HepG2 (cell line): Measurements from ENCODE around the gene TTC8. TPM values are rescaled to one million over a fixed set of nuclear protein-coding genes. Genes with fewer than 3 reads are reported as not detected.

Experiments used
- ATAD3A ChIP-seq: sonication (generic); formaldehyde crosslinking; IDR thresholded peaks from 2 replicates; pipeline ENCODE4 v1.4.0; 2020; ENCODE audit warnings: missing genetic modification reagents
- DDIT3 ChIP-seq: sonication (generic); formaldehyde crosslinking; IDR thresholded peaks from 2 replicates; pipeline ENCODE4 v1.4.0; 2020; ENCODE audit warnings: mild to moderate bottlenecking, missing genetic modification reagents
- FOXO4 ChIP-seq: sonication (generic); formaldehyde crosslinking; conservative IDR thresholded peaks from 2 replicates; pipeline ENCODE4 v1.8.1; 2023; ENCODE audit warnings: missing genetic modification reagents
- MIER3 ChIP-seq: IDR thresholded peaks from 2 replicates; pipeline ENCODE4 v1.6.1; 2016; ENCODE audit warnings: missing compliant biosample characterization, borderline replicate concordance
- NR0B2 ChIP-seq: sonication (generic); formaldehyde crosslinking; IDR thresholded peaks from 2 replicates; pipeline ENCODE4 v1.4.0; 2020; ENCODE audit warnings: mild to moderate bottlenecking, missing genetic modification reagents
- PHF21A ChIP-seq: sonication (generic); formaldehyde crosslinking; IDR thresholded peaks from 2 replicates; pipeline ENCODE4 v1.5.0; 2020; ENCODE audit warnings: mild to moderate bottlenecking, missing genetic modification reagents
- PTBP1 ChIP-seq: fragments of 200-400 bp; formaldehyde crosslinking; IDR thresholded peaks from 2 replicates; pipeline ENCODE4 v1.6.1; 2018; ENCODE audit warnings: low read length, low read depth; ENCODE audit not compliant: poor library complexity, severe bottlenecking
- SALL1 ChIP-seq: sonication (generic); formaldehyde crosslinking; IDR thresholded peaks from 2 replicates; pipeline ENCODE4 v1.8.0; 2022; ENCODE audit warnings: mild to moderate bottlenecking, missing genetic modification reagents
- STAT5B ChIP-seq: sonication (generic); formaldehyde crosslinking; IDR thresholded peaks from 2 replicates; pipeline ENCODE4 v1.4.0; 2020; ENCODE audit warnings: missing genetic modification reagents
- TARDBP ChIP-seq: sonication (generic); formaldehyde crosslinking; IDR thresholded peaks from 2 replicates; pipeline ENCODE4 v1.8.0; 2022; ENCODE audit warnings: mild to moderate bottlenecking, missing genetic modification reagents
- ZBTB20 ChIP-seq: sonication (generic); formaldehyde crosslinking; IDR thresholded peaks from 2 replicates; pipeline ENCODE4 v1.8.1; 2023; ENCODE audit warnings: missing genetic modification reagents, low read depth, mild to moderate bottlenecking, borderline replicate concordance
- ZBTB46 ChIP-seq: sonication (generic); formaldehyde crosslinking; IDR thresholded peaks from 2 replicates; pipeline ENCODE4 v1.4.0; 2020; ENCODE audit warnings: mild to moderate bottlenecking, missing genetic modification reagents, borderline replicate concordance
- ZBTB8A ChIP-seq: sonication (generic); formaldehyde crosslinking; IDR thresholded peaks from 2 replicates; pipeline ENCODE4 v1.4.0; 2020; ENCODE audit warnings: mild to moderate bottlenecking, low read depth, missing genetic modification reagents, borderline replicate concordance
- ZNF468 ChIP-seq: sonication (generic); formaldehyde crosslinking; IDR thresholded peaks from 2 replicates; pipeline ENCODE4 v1.8.0; 2022; ENCODE audit warnings: mild to moderate bottlenecking, moderate library complexity, missing genetic modification reagents
- ZNF660 ChIP-seq: sonication (generic); formaldehyde crosslinking; IDR thresholded peaks from 2 replicates; pipeline ENCODE4 v1.5.1; 2020; ENCODE audit warnings: mild to moderate bottlenecking, low read depth, missing genetic modification reagents, borderline replicate concordance
- ZNF710 ChIP-seq: sonication (generic); formaldehyde crosslinking; IDR thresholded peaks from 2 replicates; pipeline ENCODE4 v1.5.0; 2020; ENCODE audit warnings: mild to moderate bottlenecking, missing genetic modification reagents, borderline replicate concordance
- ZNF784 ChIP-seq: sonication (generic); formaldehyde crosslinking; IDR thresholded peaks from 2 replicates; pipeline ENCODE4 v1.5.1; 2020; ENCODE audit warnings: missing genetic modification reagents, mild to moderate bottlenecking, borderline replicate concordance
- polyA plus RNA-seq, 8 experiments: library from polyadenylated mRNA; depleted of rRNA in 3 of 8; stranded (reverse) in 7 of 8; unstranded in 1 of 8; fragments of >200 nt; fragmentation: Illumina TruSeq in 4 of 8; extraction: Trizol in 4 of 8; gene quantifications; 2 replicates each; pipeline versions ENCODE4 v1.2.1 to v1.2.3, GENCODE V29; 2011 to 2016; ENCODE audit warnings: low read depth in 4 of 8, missing spikeins in 1 of 8, mixed read lengths in 1 of 8; ENCODE audit not compliant: insufficient read depth in 1 of 8
- total RNA-seq, 5 experiments: library from RNA; depleted of rRNA; stranded (reverse); fragments of >200 nt; fragmentation: Illumina TruSeq; extraction: Trizol; gene quantifications; 2 replicates each; pipeline ENCODE4 v1.2.3, GENCODE V29; 2016; ENCODE audit warnings: low read depth in 1 of 5

The TTC8 gene
- total and polyA plus RNA-seq, 2 of the 13 experiments (the other 11 are each of a cell fraction or from before 2014, with no cell fraction given), result 13.8 to 15.2 TPM

GRCh38 chr14:88824314-88825077, at the start of gene TTC8 (continued):
- no peak for TF ChIP-seq ZNF468 (CRISPR knock-in tag)
- TF ChIP-seq ATAD3A (CRISPR knock-in tag), result 0 out of 2 replicates have a peak, but pooled peaks have one; percentile 55
- no peak for TF ChIP-seq ZBTB46 (CRISPR knock-in tag)
- TF ChIP-seq STAT5B (CRISPR knock-in tag), result no peak
- TF ChIP-seq DDIT3, result no peak
- no peak for TF ChIP-seq ZNF660 (CRISPR knock-in tag)
- no peak for TF ChIP-seq ZBTB20 (CRISPR knock-in tag)
- TF ChIP-seq TARDBP (CRISPR knock-in tag), result peak; percentile 24; the same call in 1 of the 2 replicates
- no peak for TF ChIP-seq PHF21A (CRISPR knock-in tag)
- TF ChIP-seq MIER3 (CRISPR knock-in tag), result peak; percentile 26; the same call in 1 of the 2 replicates
- TF ChIP-seq PTBP1, result no peak
- peak; percentile 78 for TF ChIP-seq SALL1 (CRISPR knock-in tag)
- TF ChIP-seq ZBTB8A (CRISPR knock-in tag), result no peak
- 0 out of 2 replicates have a peak, but pooled peaks have one; percentile 78 for TF ChIP-seq NR0B2 (CRISPR knock-in tag)
- TF ChIP-seq ZNF710, result peak; percentile 72; the same call in 1 of the 2 replicates
- 0 out of 2 replicates have a peak, but pooled peaks have one; percentile 85 for TF ChIP-seq FOXO4
- TF ChIP-seq ZNF784 (CRISPR knock-in tag), result peak; percentile 69; the same call in 1 of the 2 replicates
